HG03066 (cell line): ENCODE results near the gene ERCC6L.
"Not testable (repeated sequence)": the region's sequence is repeated elsewhere in the genome, so short reads cannot be mapped to it uniquely, and the experiment has no call there.

Experiments
- ATAC-seq: cut with Tn5 transposase; IDR thresholded peaks from one replicate; pipeline ENCODE4 v1.9.1; 2021; ENCODE audit warnings: low read depth; ENCODE audit not compliant: unreplicated experiment

Gene ERCC6L

GRCh38 chrX:72254816-72255215, 16.0 kb upstream of the ERCC6L start:
- no peak for ATAC-seq

DNA sequence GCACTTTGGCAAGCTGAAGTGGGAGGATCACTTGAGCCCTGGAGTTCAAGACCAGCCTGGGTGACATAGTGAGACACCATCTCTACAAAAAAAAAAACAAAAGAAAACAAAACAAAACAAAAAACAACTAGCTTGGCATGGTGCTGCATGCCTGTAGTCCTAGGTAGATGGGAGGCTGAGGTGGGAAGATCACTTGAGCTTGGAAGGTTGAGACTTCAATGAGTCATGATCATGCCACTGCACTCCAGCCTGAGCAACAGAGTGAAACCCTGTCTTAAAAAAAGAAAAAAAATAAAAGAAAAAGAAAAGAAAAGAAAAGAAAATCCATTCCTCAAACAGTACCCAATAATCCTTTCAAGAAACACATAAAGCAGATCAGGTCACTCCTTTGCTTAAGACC, 14.9 kb upstream of the ERCC6L start:
- ATAC-seq, result no peak

DNA sequence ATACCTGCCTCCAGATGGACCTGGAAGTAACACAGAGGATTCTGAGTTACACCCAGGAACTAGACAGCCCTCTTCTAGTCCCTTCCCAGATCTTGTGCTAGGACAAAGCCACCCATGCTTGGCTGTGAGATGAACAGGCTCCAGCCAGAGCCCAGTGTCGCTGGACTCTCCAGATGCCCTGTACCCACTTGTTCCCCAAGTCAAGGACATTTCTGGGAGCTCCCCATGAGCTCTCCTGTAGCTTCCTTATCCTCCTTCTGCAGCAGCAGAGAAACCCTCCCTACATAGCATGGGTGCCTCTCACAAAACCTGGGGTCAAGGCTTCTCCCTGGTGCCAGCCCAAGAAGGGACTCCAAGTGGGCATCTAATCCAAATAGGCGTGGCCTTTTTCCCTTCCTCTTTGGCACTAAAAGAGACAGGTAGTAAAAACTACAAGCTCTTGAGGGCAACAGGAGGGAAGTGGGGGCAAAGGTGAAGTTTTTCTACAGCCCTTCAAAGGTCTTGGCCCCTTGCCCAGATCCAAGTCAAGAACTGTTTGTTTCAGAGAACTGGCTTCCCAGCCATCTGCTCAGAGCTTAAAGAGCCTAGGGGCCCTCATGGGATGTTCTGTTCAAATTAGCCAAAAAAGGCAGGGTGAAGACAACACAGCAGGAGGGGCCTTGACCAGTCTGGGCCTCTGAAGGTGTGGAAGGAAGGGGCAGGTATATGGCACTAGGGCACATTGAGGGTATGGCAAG, 8.5 kb upstream of the ERCC6L start:
- no peak for ATAC-seq

GRCh38 chrX:72245461-72246089, 6.7 kb upstream of the ERCC6L start:
- ATAC-seq, result no peak

- ATAC-seq, result no peak
Measured at GRCh38 chrX:72243472-72243871, 4.6 kb upstream of the ERCC6L start.

GRCh38 chrX:72240976-72241375, 2.1 kb upstream of the ERCC6L start:
- ATAC-seq, result no peak

- ATAC-seq, result no peak
Measured at GRCh38 chrX:72238183-72238582, 644 bp downstream of the ERCC6L start.

DNA sequence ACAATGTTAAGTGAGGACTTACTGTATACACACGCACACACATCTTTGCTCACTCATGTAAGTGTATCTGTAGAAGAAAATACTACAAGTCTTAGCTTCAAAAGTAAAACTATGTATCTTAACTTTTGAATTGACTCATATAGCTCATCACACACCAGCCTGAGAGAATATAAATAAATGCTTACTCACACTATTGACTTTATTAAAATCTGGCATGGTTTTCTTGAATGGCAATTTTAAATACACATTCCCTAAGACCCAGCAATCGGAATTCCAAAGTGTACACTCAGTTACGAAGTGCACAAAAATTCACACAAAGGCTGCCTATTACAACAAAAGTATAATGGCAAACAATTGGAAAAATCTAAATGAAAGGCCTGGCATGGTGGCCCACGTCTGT, 2.0 kb downstream of the ERCC6L start:
- ATAC-seq, result no peak

DNA sequence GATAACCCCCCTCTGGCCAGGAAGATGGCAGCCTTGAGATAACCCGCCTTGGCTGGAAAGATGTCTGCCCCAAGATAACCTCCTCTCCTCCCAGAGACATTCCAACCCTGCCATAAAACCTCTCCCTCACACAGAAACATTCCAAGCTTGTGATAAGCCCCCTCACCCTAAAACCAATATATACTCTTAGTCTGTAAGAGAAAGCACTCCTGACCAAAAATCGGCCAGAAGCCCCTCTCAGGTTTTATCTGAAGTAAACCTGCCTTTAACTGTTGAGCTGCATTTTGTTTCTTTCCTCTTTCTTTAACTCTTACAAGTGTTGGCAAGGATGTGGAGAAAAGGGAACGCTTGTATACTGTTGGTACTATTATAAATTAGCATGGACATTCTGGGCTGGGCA, 8.5 kb downstream of the ERCC6L start:
- ATAC-seq, result no peak

DNA sequence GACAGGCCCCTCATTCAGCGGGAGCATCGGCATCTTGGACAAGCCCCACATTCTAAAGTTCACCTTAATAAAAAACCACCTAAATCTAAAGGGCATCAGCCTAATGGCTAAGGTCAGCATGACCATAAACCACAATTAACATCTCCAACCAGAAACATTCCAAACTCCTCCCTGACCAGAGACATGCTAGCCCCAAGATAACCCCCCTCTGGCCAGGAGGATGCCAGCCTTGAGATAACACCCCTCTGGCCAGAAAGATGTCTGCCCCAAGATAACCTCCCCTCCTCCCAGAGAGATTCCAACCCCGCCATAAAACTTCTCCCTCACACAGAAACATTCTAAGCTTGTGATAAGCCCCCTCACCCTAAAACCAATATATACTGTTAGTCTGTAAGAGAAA, 18.5 kb downstream of the ERCC6L start:
- ATAC-seq, result not testable (repeated sequence)

DNA sequence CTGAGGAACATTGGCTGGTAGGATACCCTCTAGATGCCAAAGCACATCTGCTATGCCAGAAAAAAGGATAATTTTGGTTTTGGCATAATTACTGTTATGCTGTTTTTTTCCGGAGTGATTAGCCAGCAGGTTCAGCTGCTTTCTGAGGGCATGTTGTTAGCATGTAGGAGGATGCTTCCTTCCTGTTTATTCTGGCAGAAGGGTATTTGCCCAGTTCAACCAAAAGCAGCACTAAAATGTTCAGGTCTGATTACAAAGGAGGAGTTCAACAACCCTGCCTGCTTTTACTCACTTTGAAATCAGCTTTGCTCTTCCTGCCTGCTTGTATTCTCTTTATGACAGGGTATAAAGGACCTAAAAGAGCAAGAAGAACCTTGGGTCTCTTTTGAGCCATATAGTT, 21.9 kb downstream of the ERCC6L start:
- no peak for ATAC-seq

GRCh38 chrX:72208126-72208800, 30.6 kb downstream of the ERCC6L start:
- ATAC-seq, result no peak

GRCh38 chrX:72207366-72207765, 31.5 kb downstream of the ERCC6L start:
- ATAC-seq, result no peak

GRCh38 chrX:72205706-72206105, 33.1 kb downstream of the ERCC6L start:
- ATAC-seq, result no peak

DNA sequence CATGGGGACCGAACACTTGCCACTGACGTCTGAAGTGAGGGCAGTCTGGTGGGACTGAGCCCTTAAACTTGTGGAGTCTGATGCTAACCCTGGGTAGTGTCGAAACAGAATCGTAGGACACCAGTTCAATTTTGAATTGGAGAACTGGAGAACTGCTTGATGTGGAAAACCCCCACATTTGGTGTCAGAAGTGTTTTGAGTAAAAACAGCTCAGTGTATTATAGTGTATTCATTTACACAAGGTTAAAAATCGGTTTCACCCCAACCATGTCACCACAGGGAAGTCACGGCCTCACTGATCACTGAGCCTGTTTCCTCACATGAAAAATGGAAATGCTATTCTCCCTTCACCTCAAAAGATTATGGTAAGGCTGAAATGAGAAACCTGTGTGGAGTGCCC, 35.4 kb downstream of the ERCC6L start:
- ATAC-seq, result no peak

DNA sequence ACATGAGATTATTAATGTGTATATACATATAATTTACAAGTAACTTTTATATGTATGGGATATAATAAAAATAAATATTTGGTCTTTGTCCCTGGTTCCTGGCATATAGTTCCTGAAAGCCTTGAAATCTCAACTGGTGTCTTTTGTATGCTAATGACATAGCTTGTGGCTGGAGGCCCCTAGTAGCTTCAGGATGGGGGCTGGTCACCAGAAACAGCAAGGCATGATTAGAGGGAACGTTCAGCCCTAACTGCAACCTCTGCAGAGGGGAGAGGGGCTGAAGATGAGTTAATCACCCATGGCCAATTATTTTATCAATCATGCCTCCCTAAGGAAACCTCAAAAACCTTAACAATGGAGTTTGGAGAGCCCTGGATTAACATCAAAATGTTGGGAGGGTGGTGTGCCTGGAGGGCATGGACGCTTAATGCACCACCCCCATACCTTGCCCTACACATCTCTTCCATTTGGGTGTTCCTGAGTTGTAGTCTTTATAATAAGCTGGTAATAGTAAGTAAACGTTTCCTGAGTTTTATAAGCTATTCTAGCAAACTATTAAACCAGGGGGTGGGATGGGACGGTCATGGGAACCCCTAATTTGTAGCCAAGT, 35.9 kb downstream of the ERCC6L start:
- ATAC-seq, result no peak

- ATAC-seq, result no peak
Measured at GRCh38 chrX:72201836-72202536, 36.8 kb downstream of the ERCC6L start.

- no peak for ATAC-seq
Measured at GRCh38 chrX:72182924-72183323, 55.9 kb downstream of the ERCC6L start.

DNA sequence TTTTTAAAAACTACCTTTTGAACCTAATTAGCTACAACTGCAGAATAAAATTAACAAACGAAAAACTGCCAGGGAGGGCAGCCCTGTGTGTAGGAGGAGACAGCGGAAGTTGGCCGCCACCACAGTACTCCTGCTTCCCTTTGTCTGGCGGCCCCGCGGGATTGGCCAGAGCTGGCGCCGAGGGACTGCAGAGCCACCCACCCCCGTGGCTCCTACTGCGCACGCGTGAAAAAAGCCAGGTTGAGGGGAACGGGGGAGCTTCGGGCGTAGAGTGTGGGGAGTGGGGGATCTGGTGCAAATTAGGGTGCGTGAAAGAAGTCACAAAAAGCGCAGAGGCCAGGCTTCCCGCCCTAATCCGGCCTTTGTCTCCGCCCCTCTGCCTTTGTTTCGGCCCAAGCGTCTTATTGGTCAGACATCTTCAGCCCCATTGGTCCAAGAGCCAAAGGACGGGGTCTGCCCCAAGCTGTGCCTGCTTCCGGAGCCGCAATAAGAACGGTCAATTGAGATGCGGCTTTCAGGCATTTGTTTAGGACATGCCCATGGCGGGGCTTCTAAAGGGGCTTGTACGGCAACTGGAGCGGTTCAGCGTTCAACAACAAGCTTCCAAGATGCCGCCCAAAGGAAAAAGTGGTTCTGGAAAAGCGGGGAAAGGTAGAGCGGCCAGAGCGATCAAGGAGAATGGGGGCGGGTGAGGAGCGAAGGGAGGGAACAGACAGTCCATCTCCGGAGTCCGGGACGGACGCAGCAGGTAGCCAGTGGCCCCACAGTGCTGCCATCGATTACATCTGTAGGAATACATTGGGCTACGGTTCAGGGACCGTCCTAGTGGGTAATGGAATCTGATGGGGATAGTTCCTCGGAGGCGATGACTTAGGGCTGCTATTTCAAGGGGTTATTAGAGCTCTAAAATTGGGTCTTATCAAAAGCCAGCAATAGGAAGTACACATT, 57.4 kb downstream of the ERCC6L start, which contains the start of gene PIN4:
TSS of gene PIN4 (plus strand) at position 580 of the 948 bp plus-strand sequence. CDS start at position 609, 29 bp downstream.
- peak; percentile 92 for ATAC-seq

DNA sequence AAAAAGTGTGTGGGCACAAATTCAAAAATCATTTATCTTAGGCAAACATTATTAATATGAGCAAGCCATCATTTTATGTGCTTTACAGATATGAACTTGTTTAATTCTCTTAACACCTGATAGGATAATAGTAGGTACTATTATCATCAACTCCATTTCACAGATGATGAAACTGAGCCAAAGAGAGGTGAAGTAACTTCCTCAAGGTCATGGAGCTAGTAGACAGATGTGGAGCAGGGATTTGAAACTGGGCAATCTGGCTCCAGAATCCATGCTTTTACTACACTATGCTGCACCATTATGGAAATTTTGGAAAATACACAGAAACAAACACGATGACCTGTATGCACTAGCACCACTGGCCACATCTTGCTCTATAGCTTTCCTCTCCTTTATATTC, 58.3 kb downstream of the ERCC6L start:
- ATAC-seq, result no peak
